A549 (cell line): ENCODE measurements around the gene PIEZO2. TPM values are rescaled to one million over a fixed set of nuclear protein-coding genes. Genes with fewer than 3 reads are reported as not detected.

Experiments used
- ATAC-seq, 2 experiments: fragments of 200-7000 bp in 1 of 2; fragments of >200 bp in 1 of 2; cut with Nextera tagmentation in 1 of 2; cut with Tn5 transposase in 1 of 2; 3 replicates each; pipeline versions ENCODE4 v1.8.0 to v1.9.1; 2018 to 2020; ENCODE audit warnings: mild to moderate bottlenecking in 1 of 2, moderate library complexity in 1 of 2
- CTCF ChIA-PET: fragments of 300-600 bp; sonication (Branson Sonifier 250); formaldehyde crosslinking; extraction: SDS; loops from one replicate; lab custom pipeline; 2021; ENCODE audit warnings: antibody characterized with exemption, inconsistent platforms; lab: Yijun Ruan, JAX
- POLR2A ChIA-PET: fragments of 350-600 bp; formaldehyde crosslinking; extraction: SDS; loops from one replicate; lab custom pipeline; 2021; ENCODE audit warnings: antibody characterized with exemption, inconsistent platforms; lab: Yijun Ruan, JAX
- DNase-seq, 2 experiments: peaks; one replicate each; pipeline versions ENCODE4 v3.0.0 to v3.0.0-alpha.2; 2011 to 2016; ENCODE audit warnings: low read depth in 1 of 2, low spot score in 1 of 2
- FAIRE-seq: peaks from 2 replicates; lab custom pipeline; 2011; peaks lifted over from hg19 to GRCh38; lab: Jason Lieb, UNC
- H3K27ac ChIP-seq, 2 experiments: fragments of >200 bp; sonication (Bioruptor Twin); formaldehyde crosslinking; 3 replicates each; pipeline ENCODE4 v1.5.1; 2016 to 2017
- H3K4me1 ChIP-seq: fragments of >200 bp; sonication (Bioruptor Twin); formaldehyde crosslinking; 3 replicates; pipeline ENCODE4 v1.6.1; 2016
- H3K4me2 ChIP-seq: fragments of >200 bp; sonication (Bioruptor Twin); formaldehyde crosslinking; 3 replicates; pipeline ENCODE4 v1.6.1; 2016
- H3K4me3 ChIP-seq: fragments of >200 bp; sonication (Bioruptor Twin); formaldehyde crosslinking; 3 replicates; pipeline ENCODE4 v1.5.1; 2016
- H3K9me3 ChIP-seq: fragments of >200 bp; sonication (Bioruptor Twin); formaldehyde crosslinking; 3 replicates; pipeline ENCODE4 v1.6.1; 2016
- BHLHE40 ChIP-seq: IDR thresholded peaks from 2 replicates; pipeline ENCODE4 v1.6.1; 2012; ENCODE audit warnings: low read depth, low read length, inconsistent platforms
- CEBPB ChIP-seq, 2 experiments: fragments of >200 bp in 1 of 2; sonication (Bioruptor Twin) in 1 of 2; formaldehyde crosslinking in 1 of 2; IDR thresholded peaks; 2 replicates each; pipeline ENCODE4 v1.6.1; 2012 to 2016
- CHD2 ChIP-seq: fragments of 150-350 bp; IDR thresholded peaks from 2 replicates; pipeline ENCODE4 v1.6.1; 2014; ENCODE audit warnings: low read length; ENCODE audit not compliant: partially characterized antibody
- EHMT2 ChIP-seq: fragments of 200-600 bp; sonication (generic); IDR thresholded peaks from 2 replicates; pipeline ENCODE4 v1.6.1; 2016; ENCODE audit warnings: antibody characterized with exemption, low read depth, mild to moderate bottlenecking, moderate library complexity
- EP300 ChIP-seq, 2 experiments: fragments of >200 bp; sonication (Bioruptor Twin); formaldehyde crosslinking; IDR thresholded peaks; 2 replicates in 1 of 2; 3 replicates in 1 of 2; pipeline ENCODE4 v1.6.1; 2016 to 2017
- FOSL2 ChIP-seq, 2 experiments: fragments of 450-650 bp in 1 of 2; fragments of >200 bp in 1 of 2; sonication (Bioruptor Twin) in 1 of 2; formaldehyde crosslinking; IDR thresholded peaks; 2 replicates each; pipeline versions ENCODE4 v1.5.0 to v1.6.1; 2016 to 2020; ENCODE audit warnings: mild to moderate bottlenecking in 1 of 2, moderate library complexity in 1 of 2
- HDAC2 ChIP-seq: fragments of 200-600 bp; sonication (generic); IDR thresholded peaks from 2 replicates; pipeline ENCODE4 v1.6.1; 2016
- HEYL ChIP-seq: fragments of 250-450 bp; sonication (Bioruptor Pico); IDR thresholded peaks from 2 replicates; pipeline ENCODE4 v1.8.0; 2021; ENCODE audit warnings: mild to moderate bottlenecking, moderate library complexity
- HOXB5 ChIP-seq: fragments of 250-450 bp; sonication (Bioruptor Pico); IDR thresholded peaks from 2 replicates; pipeline ENCODE4 v1.5.0; 2020; ENCODE audit warnings: mild to moderate bottlenecking, moderate library complexity
- MAFK ChIP-seq: fragments of 450-650 bp; IDR thresholded peaks from 2 replicates; pipeline ENCODE4 v1.6.1; 2014; ENCODE audit not compliant: partially characterized antibody
- MAZ ChIP-seq: fragments of 150-350 bp; IDR thresholded peaks from 2 replicates; pipeline ENCODE4 v1.6.1; 2014; ENCODE audit warnings: antibody characterized with exemption, low read depth, low read length, borderline replicate concordance
- NR3C1 ChIP-seq: fragments of >200 bp; sonication (Bioruptor Twin); formaldehyde crosslinking; IDR thresholded peaks from 3 replicates; pipeline ENCODE4 v1.6.1; 2017
- POLR2AphosphoS2 ChIP-seq: conservative IDR thresholded peaks from 2 replicates; pipeline ENCODE4 v1.6.1; 2012; ENCODE audit warnings: low read length, improper control_type of control experiment, inconsistent platforms
- RARB ChIP-seq: fragments of 250-450 bp; sonication (Bioruptor Pico); IDR thresholded peaks from 2 replicates; pipeline ENCODE4 v1.8.0; 2021; ENCODE audit warnings: mild to moderate bottlenecking, moderate library complexity
- RCOR1 ChIP-seq: fragments of 150-350 bp; IDR thresholded peaks from 2 replicates; pipeline ENCODE4 v1.6.1; 2014; ENCODE audit warnings: antibody characterized with exemption, low read length, low read depth
- RFX5 ChIP-seq: fragments of 450-650 bp; IDR thresholded peaks from 2 replicates; pipeline ENCODE4 v1.7.1; 2014; ENCODE audit warnings: antibody characterized with exemption, mild to moderate bottlenecking, moderate library complexity
- RNF2 ChIP-seq: fragments of 200-600 bp; sonication (generic); IDR thresholded peaks from 2 replicates; pipeline ENCODE4 v1.6.1; 2016; ENCODE audit warnings: low read depth, mild to moderate bottlenecking, antibody characterized with exemption, moderate library complexity, borderline replicate concordance
- SREBF2 ChIP-seq: fragments of 450-650 bp; IDR thresholded peaks from 2 replicates; pipeline ENCODE4 v1.6.1; 2014; ENCODE audit warnings: mild to moderate bottlenecking, moderate library complexity
- TP53 ChIP-seq: fragments of 250-450 bp; sonication (Bioruptor Pico); IDR thresholded peaks from 2 replicates; pipeline ENCODE4 v1.5.0; 2021; ENCODE audit warnings: mild to moderate bottlenecking, moderate library complexity
- ZC3H11A ChIP-seq: fragments of 450-650 bp; IDR thresholded peaks from 2 replicates; pipeline ENCODE4 v1.6.1; 2014; ENCODE audit warnings: antibody characterized with exemption, mild to moderate bottlenecking
- ZNF302 ChIP-seq: fragments of 250-450 bp; sonication (Bioruptor Pico); IDR thresholded peaks from 2 replicates; pipeline ENCODE4 v1.9.0; 2021; ENCODE audit warnings: inconsistent platforms, mild to moderate bottlenecking, moderate library complexity
- ZSCAN20 ChIP-seq: fragments of 250-450 bp; sonication (Bioruptor Pico); IDR thresholded peaks from 2 replicates; pipeline ENCODE4 v1.8.0; 2022; ENCODE audit warnings: mild to moderate bottlenecking, moderate library complexity
- WGBS: methylation state at CpG from one replicate; pipeline ENCODE4 v1.1.6; 2017; ENCODE audit errors: missing lambda C conversion rate; 5-methylcytosine and 5-hydroxymethylcytosine counted together
- polyA plus RNA-seq, 4 experiments: library from polyadenylated mRNA; depleted of rRNA in 3 of 4; stranded (reverse); fragments of >200 nt; fragmentation: RNase III in 1 of 4; extraction: RNeasy Plus Mini Kit Qiagen cat#74134 plus additional on column Dnase treatment in 1 of 4; gene quantifications; 2 replicates in 3 of 4; 3 replicates in 1 of 4; pipeline ENCODE4 v1.2.3, GENCODE V29; 2011 to 2017
- TF ChIP-seq, protein P1 (sequence below): fragments of >200 bp; sonication (Bioruptor Twin); formaldehyde crosslinking; IDR thresholded peaks from 3 replicates; pipeline ENCODE4 v1.6.1; 2016
- TF ChIP-seq, protein P2 (sequence below): IDR thresholded peaks from 2 replicates; pipeline ENCODE4 v1.6.1; 2012
- TF ChIP-seq, protein P3 (sequence below): fragments of >200 bp; sonication (Bioruptor Twin); formaldehyde crosslinking; IDR thresholded peaks from 2 replicates; pipeline ENCODE4 v1.6.1; 2016
- TF ChIP-seq, protein P4 (sequence below): fragments of 250-450 bp; sonication (Bioruptor Pico); IDR thresholded peaks from 2 replicates; pipeline ENCODE4 v1.5.0; 2020; ENCODE audit warnings: low read depth, mild to moderate bottlenecking, moderate library complexity
- TF ChIP-seq, protein P5 (sequence below): fragments of 200-600 bp; sonication (generic); IDR thresholded peaks from 2 replicates; pipeline ENCODE4 v1.6.1; 2016; ENCODE audit warnings: antibody characterized with exemption, mild to moderate bottlenecking, moderate library complexity
- TF ChIP-seq, protein P6 (sequence below): IDR thresholded peaks from 2 replicates; pipeline ENCODE4 v1.6.1; 2012

Gene PIEZO2
- polyA plus RNA-seq, 2 of the 4 experiments (the other 2 are of a cell fraction), result 0.80 to 1.6 TPM

DNA sequence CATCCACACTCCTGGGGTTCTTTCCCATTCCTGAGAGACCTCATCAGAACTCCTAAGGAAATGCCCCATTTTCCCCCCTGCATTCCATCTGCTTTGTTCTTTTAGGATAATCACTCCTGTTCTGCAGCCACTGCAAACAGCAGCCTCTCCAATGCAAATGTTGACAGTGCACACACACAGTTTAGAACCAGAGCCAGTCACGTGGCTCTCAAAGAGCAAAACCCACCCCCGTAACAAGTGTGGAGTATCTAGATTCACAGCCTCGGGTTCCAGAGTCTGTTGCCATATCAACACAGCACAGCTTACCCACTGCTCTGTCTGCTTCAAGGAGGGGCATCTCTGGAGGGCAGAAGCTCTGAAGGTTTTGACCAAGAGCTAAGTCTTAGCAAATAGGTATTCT lies 443.6 kb downstream of the PIEZO2 start (continued):
- TF ChIP-seq, protein P1, sequence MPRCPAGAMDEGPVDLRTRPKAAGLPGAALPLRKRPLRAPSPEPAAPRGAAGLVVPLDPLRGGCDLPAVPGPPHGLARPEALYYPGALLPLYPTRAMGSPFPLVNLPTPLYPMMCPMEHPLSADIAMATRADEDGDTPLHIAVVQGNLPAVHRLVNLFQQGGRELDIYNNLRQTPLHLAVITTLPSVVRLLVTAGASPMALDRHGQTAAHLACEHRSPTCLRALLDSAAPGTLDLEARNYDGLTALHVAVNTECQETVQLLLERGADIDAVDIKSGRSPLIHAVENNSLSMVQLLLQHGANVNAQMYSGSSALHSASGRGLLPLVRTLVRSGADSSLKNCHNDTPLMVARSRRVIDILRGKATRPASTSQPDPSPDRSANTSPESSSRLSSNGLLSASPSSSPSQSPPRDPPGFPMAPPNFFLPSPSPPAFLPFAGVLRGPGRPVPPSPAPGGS, result no peak
- TF ChIP-seq HOXB5 (CRISPR knock-in tag), result no peak
- no peak for TF ChIP-seq MAZ
- no peak for TF ChIP-seq RNF2
- TF ChIP-seq ZC3H11A, result no peak

DNA sequence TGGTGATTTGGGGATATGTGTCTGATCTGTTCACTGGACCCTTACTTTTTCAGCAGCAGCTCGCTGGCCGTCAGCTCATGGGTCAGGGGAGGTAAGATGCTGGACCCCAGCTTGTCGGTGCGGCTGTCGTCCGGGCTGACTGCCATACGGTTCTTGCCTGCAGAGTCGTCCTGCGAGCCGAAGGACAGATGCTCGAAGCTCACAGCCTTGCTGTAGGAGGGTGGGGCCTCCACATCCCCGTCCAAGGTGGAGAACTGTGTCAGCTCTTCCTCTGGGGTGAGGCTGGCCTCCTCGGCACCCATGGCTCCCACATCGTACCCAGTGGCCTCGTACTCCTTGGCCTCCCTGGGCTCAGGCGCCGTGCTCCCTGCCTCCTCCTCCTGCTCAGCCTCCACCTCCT lies 444.1 kb downstream of the PIEZO2 start:
- FAIRE-seq (no peak), DNase-seq (no peak), ATAC-seq (no peak)
- ChIA-PET POLR2A (no interaction called here), CTCF (no interaction called here)
- Histone ChIP-seq H3K27ac (no peak overlapping the region), H3K4me2 (no peak overlapping the region), H3K9me3 (no peaks in the 10 kb centered on the region), H3K4me3 (no peak overlapping the region), H3K4me1 (no peaks in the 10 kb centered on the region)
- 40% methylated on average over 13 of the region's 17 CpGs for WGBS
- TF ChIP-seq RARB, result no peak
- TF ChIP-seq POLR2AphosphoS2, result no peak
- no peak for TF ChIP-seq ZNF302 (CRISPR knock-in tag)
- TF ChIP-seq MAZ, result no peak
- no peak for TF ChIP-seq HDAC2
- no peak for TF ChIP-seq FOSL2 (IDR thresholded peaks at IDR 0.05)
- no peak for TF ChIP-seq FOSL2 (CRISPR knock-in tag; IDR thresholded peaks at IDR 0.05)
- TF ChIP-seq SREBF2, result no peak
- TF ChIP-seq MAFK, result no peak
- no peak for TF ChIP-seq ZSCAN20 (CRISPR knock-in tag)
- TF ChIP-seq, protein P2, sequence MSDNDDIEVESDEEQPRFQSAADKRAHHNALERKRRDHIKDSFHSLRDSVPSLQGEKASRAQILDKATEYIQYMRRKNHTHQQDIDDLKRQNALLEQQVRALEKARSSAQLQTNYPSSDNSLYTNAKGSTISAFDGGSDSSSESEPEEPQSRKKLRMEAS, result no peak
- TF ChIP-seq NR3C1, result no peak
- TF ChIP-seq CHD2, result no peak
- TF ChIP-seq EHMT2, result no peak

DNA sequence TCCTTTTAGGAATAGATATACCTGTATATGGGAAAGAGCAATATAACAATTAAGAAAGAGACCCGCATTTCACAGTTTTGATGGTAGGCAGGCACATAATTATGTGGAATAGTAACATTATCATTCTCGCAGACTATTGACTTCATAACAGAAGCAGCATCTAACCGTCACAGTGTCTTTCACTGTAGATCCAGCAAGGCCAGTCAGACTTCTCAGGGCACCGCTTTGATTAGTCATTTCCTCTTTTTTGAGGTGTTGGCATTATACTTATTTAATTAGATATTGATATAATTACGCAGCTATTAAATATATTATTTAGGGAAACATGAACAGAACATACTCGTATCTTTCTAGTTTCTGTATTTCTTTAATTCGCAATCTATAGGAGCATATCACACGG lies 447.2 kb downstream of the PIEZO2 start:
- FAIRE-seq, result no peak
- CTCF ChIA-PET, result no interaction called here
- WGBS, result 46% methylated on average over 8 of the region's 8 CpGs
- no peaks in the 10 kb centered on the region for H3K4me1 ChIP-seq
- ATAC-seq, result no peak
- no peak for DNase-seq
- no peak overlapping the region for H3K27ac ChIP-seq
- no peak overlapping the region for H3K4me2 ChIP-seq
- TF ChIP-seq EP300 (IDR thresholded peaks at IDR 0.05) (no peak), HEYL (CRISPR knock-in tag) (no peak), HOXB5 (CRISPR knock-in tag) (no peak), MAFK (no peak), RCOR1 (no peak), NR3C1 (no peak), CEBPB (IDR thresholded peaks at IDR 0.05) (no peak), BHLHE40 (no peak), RFX5 (no peak), TP53 (CRISPR knock-in tag) (no peak)
- TF ChIP-seq, protein P3, sequence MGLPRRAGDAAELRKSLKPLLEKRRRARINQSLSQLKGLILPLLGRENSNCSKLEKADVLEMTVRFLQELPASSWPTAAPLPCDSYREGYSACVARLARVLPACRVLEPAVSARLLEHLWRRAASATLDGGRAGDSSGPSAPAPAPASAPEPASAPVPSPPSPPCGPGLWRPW, result no peak
- TF ChIP-seq, protein P4, sequence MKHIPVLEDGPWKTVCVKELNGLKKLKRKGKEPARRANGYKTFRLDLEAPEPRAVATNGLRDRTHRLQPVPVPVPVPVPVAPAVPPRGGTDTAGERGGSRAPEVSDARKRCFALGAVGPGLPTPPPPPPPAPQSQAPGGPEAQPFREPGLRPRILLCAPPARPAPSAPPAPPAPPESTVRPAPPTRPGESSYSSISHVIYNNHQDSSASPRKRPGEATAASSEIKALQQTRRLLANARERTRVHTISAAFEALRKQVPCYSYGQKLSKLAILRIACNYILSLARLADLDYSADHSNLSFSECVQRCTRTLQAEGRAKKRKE (CRISPR knock-in tag), result no peak
- TF ChIP-seq, protein P5, sequence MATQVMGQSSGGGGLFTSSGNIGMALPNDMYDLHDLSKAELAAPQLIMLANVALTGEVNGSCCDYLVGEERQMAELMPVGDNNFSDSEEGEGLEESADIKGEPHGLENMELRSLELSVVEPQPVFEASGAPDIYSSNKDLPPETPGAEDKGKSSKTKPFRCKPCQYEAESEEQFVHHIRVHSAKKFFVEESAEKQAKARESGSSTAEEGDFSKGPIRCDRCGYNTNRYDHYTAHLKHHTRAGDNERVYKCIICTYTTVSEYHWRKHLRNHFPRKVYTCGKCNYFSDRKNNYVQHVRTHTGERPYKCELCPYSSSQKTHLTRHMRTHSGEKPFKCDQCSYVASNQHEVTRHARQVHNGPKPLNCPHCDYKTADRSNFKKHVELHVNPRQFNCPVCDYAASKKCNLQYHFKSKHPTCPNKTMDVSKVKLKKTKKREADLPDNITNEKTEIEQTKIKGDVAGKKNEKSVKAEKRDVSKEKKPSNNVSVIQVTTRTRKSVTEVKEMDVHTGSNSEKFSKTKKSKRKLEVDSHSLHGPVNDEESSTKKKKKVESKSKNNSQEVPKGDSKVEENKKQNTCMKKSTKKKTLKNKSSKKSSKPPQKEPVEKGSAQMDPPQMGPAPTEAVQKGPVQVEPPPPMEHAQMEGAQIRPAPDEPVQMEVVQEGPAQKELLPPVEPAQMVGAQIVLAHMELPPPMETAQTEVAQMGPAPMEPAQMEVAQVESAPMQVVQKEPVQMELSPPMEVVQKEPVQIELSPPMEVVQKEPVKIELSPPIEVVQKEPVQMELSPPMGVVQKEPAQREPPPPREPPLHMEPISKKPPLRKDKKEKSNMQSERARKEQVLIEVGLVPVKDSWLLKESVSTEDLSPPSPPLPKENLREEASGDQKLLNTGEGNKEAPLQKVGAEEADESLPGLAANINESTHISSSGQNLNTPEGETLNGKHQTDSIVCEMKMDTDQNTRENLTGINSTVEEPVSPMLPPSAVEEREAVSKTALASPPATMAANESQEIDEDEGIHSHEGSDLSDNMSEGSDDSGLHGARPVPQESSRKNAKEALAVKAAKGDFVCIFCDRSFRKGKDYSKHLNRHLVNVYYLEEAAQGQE, result no peak
- TF ChIP-seq, protein P6, sequence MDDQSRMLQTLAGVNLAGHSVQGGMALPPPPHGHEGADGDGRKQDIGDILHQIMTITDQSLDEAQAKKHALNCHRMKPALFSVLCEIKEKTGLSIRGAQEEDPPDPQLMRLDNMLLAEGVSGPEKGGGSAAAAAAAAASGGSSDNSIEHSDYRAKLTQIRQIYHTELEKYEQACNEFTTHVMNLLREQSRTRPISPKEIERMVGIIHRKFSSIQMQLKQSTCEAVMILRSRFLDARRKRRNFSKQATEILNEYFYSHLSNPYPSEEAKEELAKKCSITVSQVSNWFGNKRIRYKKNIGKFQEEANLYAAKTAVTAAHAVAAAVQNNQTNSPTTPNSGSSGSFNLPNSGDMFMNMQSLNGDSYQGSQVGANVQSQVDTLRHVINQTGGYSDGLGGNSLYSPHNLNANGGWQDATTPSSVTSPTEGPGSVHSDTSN, result no peak
- no peak overlapping the region for H3K4me3 ChIP-seq
- POLR2A ChIA-PET, result no interaction called here
- H3K9me3 ChIP-seq, result no peaks in the 10 kb centered on the region
